H1 (cell line): Measurements from ENCODE around the gene BRMS1. TPM values are rescaled to one million over a fixed set of nuclear protein-coding genes. Genes with fewer than 3 reads are reported as not detected.

Experiments used
- CTCF ChIA-PET: fragments of 300-600 bp; sonication (Branson Sonifier 250); formaldehyde crosslinking; loops from one replicate; lab custom pipeline; 2021; ENCODE audit not compliant: partially characterized antibody; lab: Charles Lee
- POLR2A ChIA-PET: fragments of 300-600 bp; sonication (Branson Sonifier 250); formaldehyde crosslinking; loops from one replicate; lab custom pipeline; 2021; ENCODE audit warnings: inconsistent platforms; ENCODE audit not compliant: partially characterized antibody; lab: Charles Lee
- DNase-seq, 2 experiments: peaks; one replicate each; pipeline versions ENCODE4 v3.0.0 to v3.0.0-alpha.2; 2010 to 2022; ENCODE audit warnings: low spot score in 2 of 2, low read depth in 1 of 2, mixed read lengths in 1 of 2
- FAIRE-seq: peaks from 2 replicates; lab custom pipeline; 2011; peaks lifted over from hg19 to GRCh38; lab: Jason Lieb, UNC
- H2AFZ ChIP-seq: 2 replicates; pipeline ENCODE4 v1.8.1; 2012; ENCODE audit warnings: low read length, inconsistent platforms
- H2AK5ac ChIP-seq: 2 replicates; pipeline ENCODE4 v1.6.1; 2013; ENCODE audit warnings: low read depth, low read length
- H2BK120ac ChIP-seq: replicated peaks from 2 replicates; pipeline ENCODE3; 2013; ENCODE audit warnings: low read depth, low read length, inconsistent platforms
- H2BK12ac ChIP-seq: 2 replicates; pipeline ENCODE4 v1.6.1; 2013; ENCODE audit warnings: low read depth, low read length
- H2BK15ac ChIP-seq: 2 replicates; pipeline ENCODE4 v1.6.1; 2013; ENCODE audit warnings: low read length
- H2BK20ac ChIP-seq: 2 replicates; pipeline ENCODE4 v1.6.1; 2013; ENCODE audit warnings: low read length
- H2BK5ac ChIP-seq: 2 replicates; pipeline ENCODE4 v1.6.1; 2013; ENCODE audit warnings: low read depth, low read length
- H3K14ac ChIP-seq: 2 replicates; pipeline ENCODE4 v1.6.1; 2013; ENCODE audit warnings: inconsistent platforms; ENCODE audit not compliant: insufficient read length
- H3K18ac ChIP-seq: 2 replicates; pipeline ENCODE4 v1.6.1; 2013; ENCODE audit warnings: low read length; ENCODE audit errors: extremely low read depth
- H3K23ac ChIP-seq: 2 replicates; pipeline ENCODE4 v1.6.1; 2013; ENCODE audit warnings: inconsistent platforms; ENCODE audit not compliant: insufficient read length
- H3K23me2 ChIP-seq: 2 replicates; pipeline ENCODE4 v1.6.1; 2013; ENCODE audit warnings: low read depth, low read length
- H3K27ac ChIP-seq: 2 replicates; pipeline ENCODE4 v1.6.1; 2011; ENCODE audit warnings: low read depth, low read length, inconsistent platforms
- H3K27me3 ChIP-seq, 4 experiments: replicated peaks in 1 of 4; 1 replicate in 1 of 4; 2 replicates in 3 of 4; pipeline versions ENCODE4 v1.6.1 to v1.8.1; 2011 to 2013; ENCODE audit warnings: low read length in 3 of 4, mild to moderate bottlenecking in 3 of 4, inconsistent platforms in 2 of 4, mixed read lengths in 2 of 4, moderate library complexity in 1 of 4; ENCODE audit not compliant: control insufficient read depth in 3 of 4, insufficient read depth in 3 of 4; ENCODE audit errors: extremely low read depth in 1 of 4
- H3K36me3 ChIP-seq, 4 experiments: 2 replicates each; pipeline versions ENCODE4 v1.6.1 to v1.8.1; 2011 to 2013; ENCODE audit warnings: mild to moderate bottlenecking in 4 of 4, low read length in 3 of 4, moderate library complexity in 2 of 4, control low read depth in 1 of 4, inconsistent platforms in 1 of 4; ENCODE audit not compliant: insufficient read depth in 4 of 4, control insufficient read depth in 2 of 4
- H3K4ac ChIP-seq: replicated peaks from 2 replicates; pipeline ENCODE3; 2013; ENCODE audit warnings: low read length, low read depth, mixed read lengths, inconsistent platforms; ENCODE audit not compliant: insufficient read length
- H3K4me1 ChIP-seq, 4 experiments: replicated peaks in 1 of 4; 1 replicate in 1 of 4; 2 replicates in 3 of 4; pipeline versions ENCODE4 v1.6.1 to v1.8.1; 2011 to 2013; ENCODE audit warnings: low read length in 3 of 4, inconsistent platforms in 2 of 4, mixed read lengths in 1 of 4; ENCODE audit not compliant: insufficient read depth in 4 of 4, control insufficient read depth in 3 of 4
- H3K4me2 ChIP-seq, 2 experiments: 2 replicates each; pipeline versions ENCODE4 v1.6.1 to v1.8.1; 2011 to 2013; ENCODE audit warnings: low read depth in 2 of 2, low read length in 2 of 2, control low read depth in 1 of 2, inconsistent platforms in 1 of 2, mild to moderate bottlenecking in 1 of 2; ENCODE audit not compliant: insufficient read depth in 1 of 2
- H3K4me3 ChIP-seq, 4 experiments: fragments of 200-600, 300-600 bp in 1 of 4; sonication (generic), shearing (Covaris generic), sonication (Bioruptor Twin) in 1 of 4; 2 replicates each; pipeline versions ENCODE4 v1.5.1 to v1.8.1; 2011 to 2016; ENCODE audit warnings: low read length in 4 of 4, low read depth in 3 of 4, control low read depth in 2 of 4, inconsistent platforms in 2 of 4, mild to moderate bottlenecking in 2 of 4, mixed read lengths in 1 of 4, moderate library complexity in 1 of 4; ENCODE audit not compliant: insufficient read depth in 2 of 4; ENCODE audit errors: extremely low read depth in 1 of 4
- H3K56ac ChIP-seq: replicated peaks from 2 replicates; pipeline ENCODE3; 2013; ENCODE audit warnings: low read depth, mild to moderate bottlenecking, mixed read lengths, low read length, inconsistent platforms; ENCODE audit not compliant: insufficient read length
- H3K79me1 ChIP-seq: 2 replicates; pipeline ENCODE4 v1.6.1; 2013; ENCODE audit warnings: low read depth, low read length, control low read depth
- H3K79me2 ChIP-seq, 2 experiments: 2 replicates each; pipeline versions ENCODE4 v1.6.1 to v1.8.1; 2012 to 2013; ENCODE audit warnings: low read length in 2 of 2, mild to moderate bottlenecking in 2 of 2, inconsistent platforms in 1 of 2; ENCODE audit not compliant: insufficient read depth in 2 of 2, control insufficient read depth in 1 of 2
- H3K9ac ChIP-seq, 4 experiments: replicated peaks in 1 of 4; 1 replicate in 1 of 4; 2 replicates in 3 of 4; pipeline versions ENCODE4 v1.6.1 to v1.8.1; 2011 to 2013; ENCODE audit warnings: low read depth in 3 of 4, low read length in 3 of 4, control low read depth in 2 of 4, mild to moderate bottlenecking in 2 of 4, moderate library complexity in 2 of 4, inconsistent platforms in 1 of 4; ENCODE audit errors: extremely low read depth in 1 of 4
- H3K9me3 ChIP-seq, 2 experiments: 2 replicates each; pipeline versions ENCODE4 v1.6.1 to v1.8.1; 2012 to 2013; ENCODE audit warnings: mild to moderate bottlenecking in 2 of 2, moderate library complexity in 2 of 2, control low read depth in 1 of 2, inconsistent platforms in 1 of 2, low read depth in 1 of 2, low read length in 1 of 2, mixed read lengths in 1 of 2; ENCODE audit not compliant: insufficient read depth in 2 of 2
- H4K20me1 ChIP-seq, 2 experiments: replicated peaks in 1 of 2; 2 replicates each; pipeline versions ENCODE3 to v1.8.1; 2011 to 2013; ENCODE audit warnings: inconsistent platforms in 2 of 2, low read length in 2 of 2, mild to moderate bottlenecking in 1 of 2; ENCODE audit not compliant: insufficient read depth in 2 of 2, control insufficient read depth in 1 of 2
- H4K5ac ChIP-seq: 2 replicates; pipeline ENCODE4 v1.6.1; 2013; ENCODE audit warnings: low read length, low read depth, mixed read lengths, inconsistent platforms; ENCODE audit not compliant: insufficient read length
- H4K8ac ChIP-seq: 2 replicates; pipeline ENCODE4 v1.8.0; 2013; ENCODE audit warnings: mild to moderate bottlenecking, moderate library complexity, low read length, inconsistent platforms; ENCODE audit not compliant: insufficient read depth; ENCODE audit errors: extremely low read depth
- H4K91ac ChIP-seq: replicated peaks from 2 replicates; pipeline ENCODE3; 2013; ENCODE audit warnings: low read length, mixed read lengths, inconsistent platforms; ENCODE audit not compliant: insufficient read length
- ATF2 ChIP-seq: IDR thresholded peaks from 2 replicates; pipeline ENCODE4 v1.6.1; 2012; ENCODE audit warnings: low read length, inconsistent platforms
- BACH1 ChIP-seq: IDR thresholded peaks from 2 replicates; pipeline ENCODE4 v1.6.1; 2012; ENCODE audit warnings: low read length, improper control_type of control experiment
- CHD2 ChIP-seq: IDR thresholded peaks from 2 replicates; pipeline ENCODE4 v1.6.1; 2012; ENCODE audit warnings: low read length, improper control_type of control experiment
- HDAC2 ChIP-seq, 2 experiments: fragments of 300-600 bp in 1 of 2; sonication (generic) in 1 of 2; IDR thresholded peaks; 2 replicates each; pipeline ENCODE4 v1.6.1; 2011 to 2012; ENCODE audit warnings: low read depth in 2 of 2, low read length in 2 of 2, mild to moderate bottlenecking in 2 of 2, moderate library complexity in 2 of 2, borderline replicate concordance in 1 of 2, inconsistent platforms in 1 of 2
- POLR2AphosphoS5 ChIP-seq: IDR thresholded peaks from 2 replicates; pipeline ENCODE4 v1.6.1; 2011; ENCODE audit warnings: low read depth, low read length
- RAD21 ChIP-seq, 2 experiments: IDR thresholded peaks in 1 of 2; conservative IDR thresholded peaks in 1 of 2; 2 replicates each; pipeline ENCODE4 v1.6.1; 2011; ENCODE audit warnings: low read depth in 2 of 2, low read length in 2 of 2, improper control_type of control experiment in 1 of 2, inconsistent platforms in 1 of 2, mild to moderate bottlenecking in 1 of 2, moderate library complexity in 1 of 2
- TAF7 ChIP-seq: optimal IDR thresholded peaks from 2 replicates; pipeline ENCODE3; 2011; ENCODE audit warnings: low read depth, mild to moderate bottlenecking, inconsistent platforms, low read length, moderate library complexity, borderline replicate concordance
- TEAD4 ChIP-seq: IDR thresholded peaks from 2 replicates; pipeline ENCODE4 v1.6.1; 2012; ENCODE audit warnings: low read depth, low read length, inconsistent platforms, mixed read lengths
- WGBS, 2 experiments: shearing (Covaris generic) in 1 of 2; methylation state at CpG; one replicate each; pipeline versions ENCODE4 v1.1.6 to v1.1.7; 2013 to 2015; ENCODE audit warnings: low lambda C conversion rate in 2 of 2, mixed read lengths in 2 of 2, inconsistent platforms in 1 of 2, low coverage in 1 of 2, missing lambda C conversion rate in 1 of 2; ENCODE audit not compliant: insufficient replicate concordance in 2 of 2, insufficient coverage in 1 of 2, insufficient read length in 1 of 2; ENCODE audit errors: extremely low coverage in 1 of 2, missing lambda C conversion rate in 1 of 2; 5-methylcytosine and 5-hydroxymethylcytosine counted together
- polyA plus RNA-seq, 7 experiments: library from polyadenylated mRNA; depleted of rRNA in 3 of 7; stranded (reverse) in 5 of 7; unstranded in 2 of 7; fragments of >200 nt in 5 of 7; fragments of 200-250 nt in 2 of 7; gene quantifications; 1 replicate in 5 of 7; 2 replicates in 1 of 7; 4 replicates in 1 of 7; pipeline versions ENCODE4 v1.2.1 to v1.2.3, GENCODE V29; 2011 to 2013; ENCODE audit warnings: missing spikeins in 2 of 7, mixed read lengths in 2 of 7
- total RNA-seq: library from RNA; stranded (reverse); fragmentation: NEBNext Ultra II Directional; extraction: Animal tissue kit (Norgen Biotek cat#: 25700); gene quantifications from 2 replicates; pipeline ENCODE4 v1.2.1, GENCODE V29; 2021

The BRMS1 gene
- total and polyA plus RNA-seq, 2 of the 8 experiments (the other 6 are each of a cell fraction or from before 2014, with no cell fraction given): 39.2 to 46.1 TPM

- Histone ChIP-seq H4K91ac (no peak overlapping the region), H4K20me1 (peaks cover 3 to 8% of the 10 kb centered on the region in 2 experiments), H3K23me2 (peaks cover 6% of the 10 kb centered on the region; the same call in 1 of the 2 replicates), H3K79me1 (peaks cover 3% of the 10 kb centered on the region), H3K4me2 (no peak overlapping the region), H3K27ac (no peak overlapping the region), H3K56ac (no peak overlapping the region), H3K9me3 (no peaks in the 10 kb centered on the region), H4K8ac (no peak overlapping the region), H3K9ac (no peak overlapping the region), H3K27me3 (no peaks in the 10 kb centered on the region; a peak in 2 of 7 replicates), H2AK5ac (no peak overlapping the region), H2BK5ac (no peak overlapping the region), H3K4me3 (no peak overlapping the region), H4K5ac (no peak overlapping the region), H3K36me3 (peaks cover 6 to 12% (median 9%) of the 10 kb centered on the region in 4 experiments; a peak in 4 of 8 replicates), H2AFZ (no peak overlapping the region), H3K18ac (no peak overlapping the region), H2BK15ac (no peak overlapping the region), H2BK120ac (no peak overlapping the region), H3K14ac (no peak overlapping the region), H2BK12ac (no peak overlapping the region), H3K79me2 (peaks cover 0 to 14% of the 10 kb centered on the region in 2 experiments; a peak in 2 of 4 replicates), H3K4me1 (peaks cover 0 to 20% (median 15%) of the 10 kb centered on the region in 4 experiments; a peak in 6 of 7 replicates), H2BK20ac (no peak overlapping the region), H3K23ac (no peak overlapping the region), H3K4ac (no peak overlapping the region)
- CTCF ChIA-PET: interaction anchor here (0.6 to 4.6 kb wide), 15 partner anchors 11 to 449 kb away, joined by 3 to 55 read pairs (median 4); partner anchors contain the start of gene CD248
- FAIRE-seq: no peak
- TF ChIP-seq TAF7: no peak
- no peak for TF ChIP-seq BACH1
- TF ChIP-seq ATF2: no peak
- no peak for TF ChIP-seq POLR2AphosphoS5
- TF ChIP-seq RAD21 (IDR thresholded peaks at IDR 0.05 in 1 of 2, conservative IDR thresholded peaks at IDR 0.05 in 1 of 2; ENCODE audit: low read depth in 2 of 2, low read length in 2 of 2): no peak
- TF ChIP-seq HDAC2 (IDR thresholded peaks at IDR 0.05; ENCODE audit: borderline replicate concordance in 1 of 2, low read depth in 2 of 2, low read length in 2 of 2): no peak
- TF ChIP-seq TEAD4: no peak
- no peak for TF ChIP-seq CHD2
- 79% methylated on average over 14 of the region's 14 CpGs; no CpG with 5 or more reads in 1 of the 2 experiments for WGBS, 2 experiments
- POLR2A ChIA-PET: interaction anchor here (0.8 to 28.7 kb wide), 8 partner anchors 8 to 57 kb away, joined by 3 to 487 read pairs (median 3); partner anchors contain the start of gene SLC29A2
- DNase-seq: no peak
These were observed 5.0 kb downstream of the BRMS1 start for GRCh38 chr11:66339686-66340483.
